Measurements from ENCODE around the gene RPL23. TPM values are rescaled to one million over a fixed set of nuclear protein-coding genes. Genes with fewer than 3 reads are reported as not detected.

RPL23 gene
- total RNA-seq, 2 experiments from 2014 or later, result 1,289 to 1,766 TPM

- H3K9me3 ChIP-seq (ENCODE audit: low read length), result no peaks in the 10 kb centered on the region
- H3K4me2 ChIP-seq (ENCODE audit: low read length), result peak overlapping the region; percentile 95
- intact Hi-C loops (cut with micrococcal nuclease; ENCODE audit: unreplicated experiment), result loop anchor here (2.0 to 10.0 kb wide), 2 partner anchors 38 to 64 kb away; no protein-coding TSS in a partner anchor
- H3K4me1 ChIP-seq (ENCODE audit: insufficient read depth, low read length, poor library complexity, severe bottlenecking), result peaks cover 65% of the 10 kb centered on the region
- no peak for TF ChIP-seq CTCF (conservative IDR thresholded peaks at IDR 0.05; ENCODE audit: low read length)
- TF ChIP-seq EZH2phosphoT487 (IDR thresholded peaks at IDR 0.05; ENCODE audit: borderline replicate concordance, low read depth, low read length), result no peak
- BruUV-seq (replicated peaks), result no TSS peak
- H3K9me2 ChIP-seq (ENCODE audit: insufficient read depth, low read length), result no peaks in the 10 kb centered on the region
- POLR2A ChIA-PET, result interaction anchor here (0.6 to 5.5 kb wide), 10 partner anchors 10 to 385 kb away, joined by 3 to 56 read pairs (median 4); partner anchors contain the start of genes LASP1NB, PIP4K2B and RPL23
- CTCF ChIA-PET (ENCODE audit: unreplicated experiment), result interaction anchor here (0.5 to 0.7 kb wide), 3 partner anchors 28 to 304 kb away, joined by 3 to 4 read pairs (median 3); no protein-coding TSS in a partner anchor
- peaks cover 16% of the 10 kb centered on the region; the same call in 1 of the 2 replicates for H4K20me1 ChIP-seq (ENCODE audit: insufficient read depth, low read length)
- peak overlapping the region; percentile 24; the same call in 1 of the 2 replicates for H2AFZ ChIP-seq (ENCODE audit: low read length)
- DNase-seq (ENCODE audit: low spot score), result peak; percentile 84
- peaks cover 54% of the 10 kb centered on the region for H3K79me2 ChIP-seq (ENCODE audit: insufficient read depth, low read depth, low read length)
- peaks cover 27% of the 10 kb centered on the region; the same call in 1 of the 2 replicates for H3K36me3 ChIP-seq (ENCODE audit: insufficient read depth, low read length)
- peak overlapping the region; percentile 98 for H3K4me3 ChIP-seq (ENCODE audit: low read depth, low read length, poor library complexity, severe bottlenecking)
- H3K27ac ChIP-seq (ENCODE audit: low read depth, low read length, poor library complexity, severe bottlenecking), result peak overlapping the region; percentile 91
These were observed 17.0 kb upstream of the RPL23 start for GRCh38 chr17:38870259-38871165.

- Histone ChIP-seq H3K36me3 (ENCODE audit: insufficient read depth, low read length) (peaks cover 27% of the 10 kb centered on the region; the same call in 1 of the 2 replicates), H3K9me3 (ENCODE audit: low read length) (no peaks in the 10 kb centered on the region), H4K20me1 (ENCODE audit: insufficient read depth, low read length) (peaks cover 16% of the 10 kb centered on the region; the same call in 1 of the 2 replicates), H3K27ac (ENCODE audit: low read depth, low read length, poor library complexity, severe bottlenecking) (peak within 1 kb of the TSS; percentile 91), H3K79me2 (ENCODE audit: insufficient read depth, low read depth, low read length) (peaks cover 46% of the 10 kb centered on the region), H3K9me2 (ENCODE audit: insufficient read depth, low read length) (no peaks in the 10 kb centered on the region), H3K4me1 (ENCODE audit: insufficient read depth, low read length, poor library complexity, severe bottlenecking) (peaks cover 62% of the 10 kb centered on the region), H2AFZ (ENCODE audit: low read length) (peak within 1 kb of the TSS; percentile 40; the same call in 1 of the 2 replicates), H3K4me3 (ENCODE audit: low read depth, low read length, poor library complexity, severe bottlenecking) (peak within 1 kb of the TSS; percentile 98), H3K4me2 (ENCODE audit: low read length) (peak within 1 kb of the TSS; percentile 95)
- ChIA-PET POLR2A (interaction anchor here (0.6 to 5.5 kb wide), 8 partner anchors 8 to 330 kb away, joined by 3 to 56 read pairs (median 4); partner anchors contain the start of genes CWC25, PIP4K2B, RPL19 and RPL23), CTCF (ENCODE audit: unreplicated experiment) (interaction anchor here (0.6 to 1.4 kb wide), 4 partner anchors 8 to 283 kb away, joined by 3 to 4 read pairs (median 3); no protein-coding TSS in a partner anchor)
- TF ChIP-seq CTCF (conservative IDR thresholded peaks at IDR 0.05; ENCODE audit: low read length), result 0 out of 2 replicates have a peak, but pooled peaks have one; percentile 40
- no peak for TF ChIP-seq EZH2phosphoT487 (IDR thresholded peaks at IDR 0.05; ENCODE audit: borderline replicate concordance, low read depth, low read length)
- BruUV-seq (replicated peaks), result no TSS peak
- intact Hi-C loops (cut with micrococcal nuclease; ENCODE audit: unreplicated experiment), result loop anchor here (1.0 to 10.0 kb wide), 8 partner anchors 29 to 167 kb away; partner anchors contain the start of genes CWC25, FBXO47 and PSMB3
- DNase-seq (ENCODE audit: low spot score), result peak; percentile 94
These were observed 16.2 kb upstream of the RPL23 start, which contains the start of gene LASP1 for GRCh38 chr17:38869526-38870258. Gene LASP1 (plus strand): TSS chr17:38870058. CDS start chr17:38870190, 132 bp downstream.
